AG04449 (cell line): ENCODE measurements around the gene ARHGEF11.

ENCODE experiments used
- CTCF ChIA-PET: fragments of 350-600 bp; formaldehyde crosslinking; extraction: SDS; loops from one replicate; lab custom pipeline; 2021; ENCODE audit warnings: antibody characterized with exemption; lab: Yijun Ruan, JAX
- POLR2A ChIA-PET: fragments of 400-600, 350-600 bp; formaldehyde crosslinking; extraction: SDS; loops from one replicate; lab custom pipeline; 2020; ENCODE audit warnings: antibody characterized with exemption, inconsistent platforms; lab: Yijun Ruan, JAX
- DNase-seq: peaks from one replicate; pipeline ENCODE4 v3.0.0-alpha.2; 2010; ENCODE audit warnings: low read depth, low spot score
- H3K4me3 ChIP-seq: 2 replicates; pipeline ENCODE4 v1.5.1; 2011; ENCODE audit warnings: low read depth, mild to moderate bottlenecking, control low read depth, low read length
- CTCF ChIP-seq: IDR thresholded peaks from one replicate; pipeline ENCODE4 v1.5.1; 2011; ENCODE audit warnings: mild to moderate bottlenecking, moderate library complexity, low read length, control low read depth, inconsistent platforms; ENCODE audit not compliant: insufficient read depth; ENCODE audit errors: missing control alignments

The ARHGEF11 gene

GRCh38 chr1:156920233-156921052, 125.1 kb downstream of the ARHGEF11 start, which contains the start of gene LRRC71:
LRRC71 (plus strand) TSS chr1:156920632; CDS start chr1:156920804, 172 bp downstream.
- ChIA-PET CTCF (interaction anchor here (0.7 to 12.0 kb wide), 13 partner anchors 8 to 236 kb away, joined by 3 to 678 read pairs (median 7); partner anchors contain the start of genes NTRK1 and PEAR1), POLR2A (interaction anchor here (0.6 kb wide), 1 partner anchor 27 kb away, joined by 3 read pairs; the partner anchor contains the start of gene PEAR1)
- DNase-seq, result no peak
- H3K4me3 ChIP-seq, result peak within 1 kb of the TSS; percentile 30; the same call in 1 of the 2 replicates
- TF ChIP-seq CTCF, result peak; percentile 98

- ChIA-PET POLR2A (no interaction called here), CTCF (interaction anchor here (0.9 to 6.5 kb wide), 6 partner anchors 8 to 225 kb away, joined by 3 to 97 read pairs (median 14); partner anchors contain the start of genes LRRC71, METTL25B and NTRK1)
- no peak for TF ChIP-seq CTCF
- no peak for DNase-seq
- no peak overlapping the region for H3K4me3 ChIP-seq
Observed at GRCh38 chr1:156914440-156914856, 131.1 kb downstream of the ARHGEF11 start.

GRCh38 chr1:156913809-156914387, 131.6 kb downstream of the ARHGEF11 start:
- TF ChIP-seq CTCF, result no peak
- H3K4me3 ChIP-seq, result no peak overlapping the region
- ChIA-PET POLR2A (no interaction called here), CTCF (interaction anchor here (0.9 to 6.5 kb wide), 7 partner anchors 9 to 225 kb away, joined by 3 to 97 read pairs (median 10); partner anchors contain the start of genes LRRC71, METTL25B and NTRK1)
- no peak for DNase-seq

GRCh38 chr1:156912861-156913808, 132.4 kb downstream of the ARHGEF11 start:
- no peak for DNase-seq
- CTCF ChIA-PET, result interaction anchor here (0.9 to 6.5 kb wide), 8 partner anchors 10 to 254 kb away, joined by 3 to 97 read pairs (median 8); partner anchors contain the start of genes LRRC71, METTL25B and NTRK1
- no peak for TF ChIP-seq CTCF
- POLR2A ChIA-PET, result interaction anchor here (0.9 to 1.4 kb wide), 2 partner anchors 15 to 16 kb away, joined by 3 read pairs; no protein-coding TSS in a partner anchor
- H3K4me3 ChIP-seq, result no peak overlapping the region

- no peak overlapping the region for H3K4me3 ChIP-seq
- TF ChIP-seq CTCF, result no peak
- no peak for DNase-seq
- POLR2A ChIA-PET, result interaction anchor here (1.4 kb wide), 1 partner anchor 15 kb away, joined by 3 read pairs; no protein-coding TSS in a partner anchor
- CTCF ChIA-PET, result interaction anchor here (1.0 to 6.5 kb wide), 7 partner anchors 11 to 253 kb away, joined by 3 to 97 read pairs (median 4); partner anchors contain the start of genes LRRC71, METTL25B and NTRK1
Observed at GRCh38 chr1:156912310-156912709, 133.2 kb downstream of the ARHGEF11 start.
